GM19468 (cell line): ENCODE results near the gene ZP2.
"Not testable (repeated sequence)": the region's sequence is repeated elsewhere in the genome, so short reads cannot be mapped to it uniquely, and the experiment has no call there.

ENCODE experiments used
- ATAC-seq: cut with Tn5 transposase; IDR thresholded peaks from one replicate; pipeline ENCODE4 v1.9.1; 2021; ENCODE audit warnings: mild to moderate bottlenecking, moderate library complexity, moderate number of reproducible peaks; ENCODE audit not compliant: unreplicated experiment; ENCODE audit errors: extremely low read depth

The ZP2 gene

DNA sequence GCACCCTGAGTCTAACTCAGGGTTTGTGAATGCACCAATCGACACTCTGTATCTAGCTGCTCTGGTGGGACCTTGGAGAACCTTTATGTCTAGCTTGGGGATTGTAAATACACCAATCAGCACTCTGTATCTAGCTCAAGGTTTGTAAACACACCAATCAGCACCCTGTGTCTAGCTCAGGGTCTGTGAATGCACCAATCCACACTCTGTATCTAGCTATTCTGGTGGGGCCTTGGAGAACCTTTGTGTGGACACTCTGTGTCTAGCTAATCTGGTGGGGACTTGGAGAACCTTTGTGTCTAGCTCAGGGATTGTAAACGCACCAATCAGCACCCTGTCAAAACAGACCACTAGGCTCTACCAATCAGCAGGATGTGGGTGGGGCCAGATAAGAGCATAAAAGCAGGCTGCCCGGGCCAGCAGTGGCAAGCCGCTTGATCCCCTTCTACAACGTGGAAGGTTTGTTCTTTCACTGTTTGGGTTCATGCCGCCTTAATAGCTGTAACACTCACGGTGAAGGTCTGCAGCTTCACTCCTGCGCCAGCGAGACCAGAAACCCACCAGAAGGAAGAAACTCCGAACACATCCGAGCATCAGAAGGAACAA lies 58.1 kb downstream of the ZP2 start:
- not testable (repeated sequence) for ATAC-seq

DNA sequence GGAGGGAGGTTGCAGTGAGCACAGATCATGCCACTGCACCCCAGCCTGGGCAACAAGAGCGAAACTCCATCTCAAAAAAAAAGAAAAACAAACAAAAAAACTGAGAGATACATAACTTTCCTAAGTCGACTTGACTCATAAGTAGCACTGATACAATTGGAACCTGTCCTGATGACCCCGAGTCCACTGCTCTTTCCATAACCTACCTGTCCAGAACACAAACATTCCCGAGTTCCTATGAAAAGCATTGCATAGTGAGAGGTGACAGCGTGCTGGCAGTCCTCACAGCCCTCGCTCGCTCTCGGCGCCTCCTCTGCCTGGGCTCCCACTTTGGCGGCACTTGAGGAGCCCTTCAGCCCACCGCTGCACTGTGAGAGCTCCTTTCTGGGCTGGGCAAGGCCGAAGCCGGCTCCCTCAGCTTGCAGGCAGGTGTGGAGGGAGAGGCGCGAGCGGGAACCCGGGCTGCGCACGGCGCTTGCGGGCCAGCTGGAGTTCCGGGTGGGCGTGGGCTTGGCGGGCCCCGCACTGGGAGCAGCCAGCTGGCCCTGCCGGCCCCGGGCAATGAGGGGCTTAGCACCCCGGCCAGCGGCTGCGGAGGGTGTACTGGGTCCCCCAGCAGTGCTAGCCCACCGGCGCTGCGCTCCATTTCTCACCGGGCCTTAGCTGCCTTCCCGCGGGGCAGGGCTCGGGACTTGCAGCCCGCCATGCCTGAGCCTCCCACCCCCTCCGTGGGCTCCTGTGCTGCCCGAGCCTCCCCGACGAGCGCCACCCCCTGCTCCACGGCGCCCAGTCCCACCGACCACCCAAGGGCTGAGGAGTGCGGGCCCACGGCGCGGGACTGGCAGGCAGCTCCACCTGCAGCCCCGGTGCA lies 59.0 kb downstream of the ZP2 start:
- not testable (repeated sequence) for ATAC-seq

DNA sequence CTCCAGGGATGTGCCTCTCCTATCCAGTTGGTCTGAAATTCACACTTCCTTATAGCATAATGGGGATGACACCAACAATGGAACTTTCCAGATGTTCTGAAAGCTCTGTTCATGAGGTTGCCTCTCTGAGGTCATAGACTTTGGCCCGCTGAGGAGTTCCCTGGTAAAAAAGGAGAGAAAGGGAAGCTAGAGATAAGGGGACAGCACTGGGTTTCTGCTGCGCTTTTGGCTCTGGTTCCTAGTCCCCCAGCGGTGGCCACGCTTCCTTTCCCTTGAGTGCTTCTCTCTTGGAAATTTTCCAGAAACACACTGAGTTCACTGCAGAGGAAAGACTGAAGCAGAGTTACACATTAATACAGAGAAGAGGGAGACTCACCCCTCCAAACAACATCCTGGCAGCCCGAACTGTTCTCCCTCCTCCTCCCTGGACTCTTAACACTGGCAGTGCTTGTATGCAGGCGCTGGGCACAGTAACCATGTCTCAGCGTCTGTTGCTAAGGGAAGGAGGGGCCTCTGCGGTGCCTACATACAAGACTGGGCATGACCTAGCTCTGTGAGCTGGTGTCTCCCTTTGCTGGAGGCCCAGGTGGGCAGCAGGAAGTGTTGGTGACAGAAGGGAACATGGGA lies 60.9 kb downstream of the ZP2 start, which contains the start of gene DNAH3:
Gene DNAH3, minus strand, starts transcription at position 472 of the 627 bp plus-strand sequence. CDS start 527 bp downstream, outside the sequence.
- no peak for ATAC-seq
